GM23338 (cell line): ENCODE results near the gene IMMP2L. TPM values are rescaled to one million over a fixed set of nuclear protein-coding genes. Genes with fewer than 3 reads are reported as not detected.

Source experiments
- ATAC-seq: fragments of 200-7000 bp; cut with Tn5 transposase; 3 replicates; pipeline ENCODE4 v1.9.1; 2020
- DNase-seq: peaks from one replicate; pipeline ENCODE4 v3.0.0-alpha.2; 2015; ENCODE audit warnings: low spot score
- H2AFZ ChIP-seq: fragments of 200-600 bp; sonication (generic); 2 replicates; pipeline ENCODE4 v1.8.0; 2016; ENCODE audit warnings: antibody characterized with exemption, mild to moderate bottlenecking, moderate library complexity
- H3F3A ChIP-seq: fragments of 200-600 bp; sonication (generic); replicated peaks from 2 replicates; pipeline ENCODE4 v1.8.0; 2017; ENCODE audit warnings: antibody characterized with exemption, mixed run types, low read depth
- H3K27ac ChIP-seq: fragments of 200-600 bp; sonication (generic); 2 replicates; pipeline ENCODE4 v1.6.1; 2016; ENCODE audit warnings: low read depth
- H3K27me3 ChIP-seq: fragments of 200-600 bp; sonication (generic); 2 replicates; pipeline ENCODE4 v1.8.0; 2016; ENCODE audit warnings: mild to moderate bottlenecking, mixed run types, moderate library complexity; ENCODE audit not compliant: insufficient read depth
- H3K36me3 ChIP-seq: fragments of 200-600 bp; sonication (generic); 2 replicates; pipeline ENCODE4 v1.8.0; 2016; ENCODE audit warnings: mild to moderate bottlenecking; ENCODE audit not compliant: insufficient read depth
- H3K4me1 ChIP-seq: fragments of 200-600 bp; sonication (generic); 2 replicates; pipeline ENCODE4 v1.8.0; 2016; ENCODE audit warnings: mild to moderate bottlenecking, moderate library complexity; ENCODE audit not compliant: insufficient read depth
- H3K4me2 ChIP-seq: fragments of 200-600 bp; sonication (generic); 2 replicates; pipeline ENCODE4 v1.7.1; 2017; ENCODE audit warnings: mixed run types
- H3K4me3 ChIP-seq: fragments of 200-600 bp; sonication (generic); 2 replicates; pipeline ENCODE4 v1.6.1; 2016; ENCODE audit warnings: mixed run types
- H3K79me2 ChIP-seq: fragments of 200-600 bp; sonication (generic); replicated peaks from 2 replicates; pipeline ENCODE4 v1.8.0; 2017; ENCODE audit warnings: mild to moderate bottlenecking; ENCODE audit not compliant: insufficient read depth
- H3K9me2 ChIP-seq: fragments of 200-600 bp; sonication (generic); 2 replicates; pipeline ENCODE4 v1.8.0; 2017; ENCODE audit not compliant: insufficient read depth
- H4K20me1 ChIP-seq: fragments of 200-600 bp; sonication (generic); replicated peaks from 2 replicates; pipeline ENCODE4 v1.8.0; 2017; ENCODE audit warnings: mild to moderate bottlenecking; ENCODE audit not compliant: insufficient read depth
- H3K27ac Mint-ChIP-seq: 2 replicates; pipeline ENCODE4 v1.8.0; 2020; ENCODE audit warnings: inconsistent platforms, mild to moderate bottlenecking, moderate library complexity, mixed read lengths
- H3K27me3 Mint-ChIP-seq: 3 replicates; pipeline ENCODE4 v1.8.0; 2022; ENCODE audit warnings: low read depth, mild to moderate bottlenecking, moderate library complexity, mixed read lengths, inconsistent platforms; ENCODE audit not compliant: insufficient read depth, poor library complexity
- H3K36me3 Mint-ChIP-seq: 3 replicates; pipeline ENCODE4 v1.8.0; 2021; ENCODE audit warnings: low read depth, mild to moderate bottlenecking, inconsistent platforms, moderate library complexity, mixed read lengths
- H3K4me1 Mint-ChIP-seq: 3 replicates; pipeline ENCODE4 v1.8.0; 2020; ENCODE audit warnings: mild to moderate bottlenecking, inconsistent platforms, mixed read lengths
- H3K4me3 Mint-ChIP-seq: 3 replicates; pipeline ENCODE4 v1.8.0; 2021; ENCODE audit warnings: moderate library complexity, mild to moderate bottlenecking, inconsistent platforms, mixed read lengths
- H3K9me3 Mint-ChIP-seq: 3 replicates; pipeline ENCODE4 v1.8.0; 2020; ENCODE audit warnings: moderate library complexity, mild to moderate bottlenecking, inconsistent platforms, mixed read lengths
- CREB1 ChIP-seq: fragments of 250-450 bp; sonication (Bioruptor Pico); IDR thresholded peaks from 2 replicates; pipeline ENCODE4 v1.5.0; 2020; ENCODE audit warnings: low read depth, mild to moderate bottlenecking, moderate library complexity
- EZH2 ChIP-seq: fragments of 200-600 bp; sonication (generic); IDR thresholded peaks from one replicate; pipeline ENCODE4 v1.8.0; 2017; ENCODE audit warnings: antibody characterized with exemption, mild to moderate bottlenecking, low read depth; ENCODE audit not compliant: unreplicated experiment
- EZH2phosphoT487 ChIP-seq: fragments of 200-600 bp; sonication (generic); IDR thresholded peaks from one replicate; pipeline ENCODE4 v1.8.1; 2018; ENCODE audit warnings: antibody characterized with exemption; ENCODE audit not compliant: unreplicated experiment
- JUNB ChIP-seq: IDR thresholded peaks from one replicate; pipeline ENCODE4 v1.6.1; 2016; ENCODE audit warnings: antibody characterized with exemption; ENCODE audit not compliant: unreplicated experiment
- NANOG ChIP-seq: IDR thresholded peaks from 2 replicates; pipeline ENCODE4 v1.6.1; 2016; ENCODE audit warnings: antibody characterized with exemption, borderline replicate concordance
- STAT1 ChIP-seq: IDR thresholded peaks from one replicate; pipeline ENCODE4 v1.6.1; 2016; ENCODE audit warnings: antibody characterized with exemption; ENCODE audit not compliant: unreplicated experiment
- ZNF114 ChIP-seq: fragments of 250-450 bp; sonication (Bioruptor Pico); IDR thresholded peaks from 2 replicates; pipeline ENCODE4 v1.5.0; 2020; ENCODE audit warnings: mild to moderate bottlenecking, moderate library complexity
- ZNF331 ChIP-seq: fragments of 250-450 bp; sonication (Bioruptor Pico); IDR thresholded peaks from 2 replicates; pipeline ENCODE4 v1.5.0; 2020; ENCODE audit warnings: low read depth, mild to moderate bottlenecking, moderate library complexity
- polyA plus RNA-seq: library from polyadenylated mRNA; unstranded; fragments of >200 nt; fragmentation: Nextera tagmentation; extraction: Ambion mirVana; gene quantifications from 2 replicates; pipeline ENCODE4 v1.2.1, GENCODE V29; 2016
- total RNA-seq: library from RNA; depleted of rRNA; stranded (reverse); fragments of >200 nt; shearing (Covaris generic); gene quantifications from 2 replicates; pipeline ENCODE4 v1.2.3, GENCODE V29; 2014
- TF ChIP-seq, protein P1 (sequence below): fragments of 250-450 bp; sonication (Bioruptor Pico); IDR thresholded peaks from 2 replicates; pipeline ENCODE4 v1.5.0; 2020; ENCODE audit warnings: mild to moderate bottlenecking, moderate library complexity
- TF ChIP-seq, protein P2 (sequence below), 2 experiments: fragments of 200-600 bp in 1 of 2; sonication (generic) in 1 of 2; conservative IDR thresholded peaks; 2 replicates each; pipeline versions ENCODE4 v1.5.1 to v1.6.1; 2016 to 2017; ENCODE audit warnings: antibody characterized with exemption in 2 of 2, low read depth in 2 of 2, mild to moderate bottlenecking in 2 of 2, moderate library complexity in 1 of 2
- TF ChIP-seq, protein P3 (sequence below): IDR thresholded peaks from 2 replicates; pipeline ENCODE4 v1.6.1; 2016; ENCODE audit warnings: antibody characterized with exemption
- TF ChIP-seq, protein P4 (sequence below): IDR thresholded peaks from one replicate; pipeline ENCODE4 v1.6.1; 2018; ENCODE audit warnings: antibody characterized with exemption; ENCODE audit not compliant: unreplicated experiment

IMMP2L gene
- total and polyA plus RNA-seq, 2 experiments from 2014 or later: 7.3 to 14.0 TPM

DNA sequence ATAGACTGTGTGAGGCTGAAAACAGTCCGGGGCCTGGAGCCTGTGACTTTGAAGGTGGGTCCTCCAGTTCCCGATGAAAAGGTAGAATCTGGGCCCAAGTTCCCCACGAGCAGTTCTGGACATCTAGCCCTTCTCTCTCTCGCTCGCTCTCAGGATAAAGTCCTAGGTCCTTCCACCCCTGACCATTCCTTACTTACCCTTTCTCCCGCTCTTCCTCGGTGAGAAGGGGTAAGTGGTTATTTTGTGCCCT, 713 bp downstream of the IMMP2L start:
- TF ChIP-seq EZH2phosphoT487: no peak
- TF ChIP-seq, protein P1, sequence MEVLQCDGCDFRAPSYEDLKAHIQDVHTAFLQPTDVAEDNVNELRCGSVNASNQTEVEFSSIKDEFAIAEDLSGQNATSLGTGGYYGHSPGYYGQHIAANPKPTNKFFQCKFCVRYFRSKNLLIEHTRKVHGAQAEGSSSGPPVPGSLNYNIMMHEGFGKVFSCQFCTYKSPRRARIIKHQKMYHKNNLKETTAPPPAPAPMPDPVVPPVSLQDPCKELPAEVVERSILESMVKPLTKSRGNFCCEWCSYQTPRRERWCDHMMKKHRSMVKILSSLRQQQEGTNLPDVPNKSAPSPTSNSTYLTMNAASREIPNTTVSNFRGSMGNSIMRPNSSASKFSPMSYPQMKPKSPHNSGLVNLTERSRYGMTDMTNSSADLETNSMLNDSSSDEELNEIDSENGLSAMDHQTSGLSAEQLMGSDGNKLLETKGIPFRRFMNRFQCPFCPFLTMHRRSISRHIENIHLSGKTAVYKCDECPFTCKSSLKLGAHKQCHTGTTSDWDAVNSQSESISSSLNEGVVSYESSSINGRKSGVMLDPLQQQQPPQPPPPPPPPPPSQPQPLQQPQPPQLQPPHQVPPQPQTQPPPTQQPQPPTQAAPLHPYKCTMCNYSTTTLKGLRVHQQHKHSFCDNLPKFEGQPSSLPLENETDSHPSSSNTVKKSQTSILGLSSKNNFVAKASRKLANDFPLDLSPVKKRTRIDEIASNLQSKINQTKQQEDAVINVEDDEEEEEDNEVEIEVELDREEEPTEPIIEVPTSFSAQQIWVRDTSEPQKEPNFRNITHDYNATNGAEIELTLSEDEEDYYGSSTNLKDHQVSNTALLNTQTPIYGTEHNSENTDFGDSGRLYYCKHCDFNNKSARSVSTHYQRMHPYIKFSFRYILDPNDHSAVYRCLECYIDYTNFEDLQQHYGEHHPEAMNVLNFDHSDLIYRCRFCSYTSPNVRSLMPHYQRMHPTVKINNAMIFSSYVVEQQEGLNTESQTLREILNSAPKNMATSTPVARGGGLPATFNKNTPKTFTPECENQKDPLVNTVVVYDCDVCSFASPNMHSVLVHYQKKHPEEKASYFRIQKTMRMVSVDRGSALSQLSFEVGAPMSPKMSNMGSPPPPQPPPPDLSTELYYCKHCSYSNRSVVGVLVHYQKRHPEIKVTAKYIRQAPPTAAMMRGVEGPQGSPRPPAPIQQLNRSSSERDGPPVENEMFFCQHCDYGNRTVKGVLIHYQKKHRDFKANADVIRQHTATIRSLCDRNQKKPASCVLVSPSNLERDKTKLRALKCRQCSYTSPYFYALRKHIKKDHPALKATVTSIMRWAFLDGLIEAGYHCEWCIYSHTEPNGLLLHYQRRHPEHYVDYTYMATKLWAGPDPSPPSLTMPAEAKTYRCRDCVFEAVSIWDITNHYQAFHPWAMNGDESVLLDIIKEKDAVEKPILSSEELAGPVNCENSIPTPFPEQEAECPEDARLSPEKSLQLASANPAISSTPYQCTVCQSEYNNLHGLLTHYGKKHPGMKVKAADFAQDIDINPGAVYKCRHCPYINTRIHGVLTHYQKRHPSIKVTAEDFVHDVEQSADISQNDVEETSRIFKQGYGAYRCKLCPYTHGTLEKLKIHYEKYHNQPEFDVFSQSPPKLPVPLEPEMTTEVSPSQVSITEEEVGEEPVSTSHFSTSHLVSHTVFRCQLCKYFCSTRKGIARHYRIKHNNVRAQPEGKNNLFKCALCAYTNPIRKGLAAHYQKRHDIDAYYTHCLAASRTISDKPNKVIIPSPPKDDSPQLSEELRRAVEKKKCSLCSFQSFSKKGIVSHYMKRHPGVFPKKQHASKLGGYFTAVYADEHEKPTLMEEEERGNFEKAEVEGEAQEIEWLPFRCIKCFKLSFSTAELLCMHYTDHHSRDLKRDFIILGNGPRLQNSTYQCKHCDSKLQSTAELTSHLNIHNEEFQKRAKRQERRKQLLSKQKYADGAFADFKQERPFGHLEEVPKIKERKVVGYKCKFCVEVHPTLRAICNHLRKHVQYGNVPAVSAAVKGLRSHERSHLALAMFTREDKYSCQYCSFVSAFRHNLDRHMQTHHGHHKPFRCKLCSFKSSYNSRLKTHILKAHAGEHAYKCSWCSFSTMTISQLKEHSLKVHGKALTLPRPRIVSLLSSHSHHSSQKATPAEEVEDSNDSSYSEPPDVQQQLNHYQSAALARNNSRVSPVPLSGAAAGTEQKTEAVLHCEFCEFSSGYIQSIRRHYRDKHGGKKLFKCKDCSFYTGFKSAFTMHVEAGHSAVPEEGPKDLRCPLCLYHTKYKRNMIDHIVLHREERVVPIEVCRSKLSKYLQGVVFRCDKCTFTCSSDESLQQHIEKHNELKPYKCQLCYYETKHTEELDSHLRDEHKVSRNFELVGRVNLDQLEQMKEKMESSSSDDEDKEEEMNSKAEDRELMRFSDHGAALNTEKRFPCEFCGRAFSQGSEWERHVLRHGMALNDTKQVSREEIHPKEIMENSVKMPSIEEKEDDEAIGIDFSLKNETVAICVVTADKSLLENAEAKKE (CRISPR knock-in tag): no peak
- TF ChIP-seq, protein P2, sequence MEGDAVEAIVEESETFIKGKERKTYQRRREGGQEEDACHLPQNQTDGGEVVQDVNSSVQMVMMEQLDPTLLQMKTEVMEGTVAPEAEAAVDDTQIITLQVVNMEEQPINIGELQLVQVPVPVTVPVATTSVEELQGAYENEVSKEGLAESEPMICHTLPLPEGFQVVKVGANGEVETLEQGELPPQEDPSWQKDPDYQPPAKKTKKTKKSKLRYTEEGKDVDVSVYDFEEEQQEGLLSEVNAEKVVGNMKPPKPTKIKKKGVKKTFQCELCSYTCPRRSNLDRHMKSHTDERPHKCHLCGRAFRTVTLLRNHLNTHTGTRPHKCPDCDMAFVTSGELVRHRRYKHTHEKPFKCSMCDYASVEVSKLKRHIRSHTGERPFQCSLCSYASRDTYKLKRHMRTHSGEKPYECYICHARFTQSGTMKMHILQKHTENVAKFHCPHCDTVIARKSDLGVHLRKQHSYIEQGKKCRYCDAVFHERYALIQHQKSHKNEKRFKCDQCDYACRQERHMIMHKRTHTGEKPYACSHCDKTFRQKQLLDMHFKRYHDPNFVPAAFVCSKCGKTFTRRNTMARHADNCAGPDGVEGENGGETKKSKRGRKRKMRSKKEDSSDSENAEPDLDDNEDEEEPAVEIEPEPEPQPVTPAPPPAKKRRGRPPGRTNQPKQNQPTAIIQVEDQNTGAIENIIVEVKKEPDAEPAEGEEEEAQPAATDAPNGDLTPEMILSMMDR (conservative IDR thresholded peaks at IDR 0.05; ENCODE audit: low read depth in 2 of 2): no peak
- TF ChIP-seq NANOG: no peak
- no peak for TF ChIP-seq ZNF331 (CRISPR knock-in tag)
- TF ChIP-seq, protein P3, sequence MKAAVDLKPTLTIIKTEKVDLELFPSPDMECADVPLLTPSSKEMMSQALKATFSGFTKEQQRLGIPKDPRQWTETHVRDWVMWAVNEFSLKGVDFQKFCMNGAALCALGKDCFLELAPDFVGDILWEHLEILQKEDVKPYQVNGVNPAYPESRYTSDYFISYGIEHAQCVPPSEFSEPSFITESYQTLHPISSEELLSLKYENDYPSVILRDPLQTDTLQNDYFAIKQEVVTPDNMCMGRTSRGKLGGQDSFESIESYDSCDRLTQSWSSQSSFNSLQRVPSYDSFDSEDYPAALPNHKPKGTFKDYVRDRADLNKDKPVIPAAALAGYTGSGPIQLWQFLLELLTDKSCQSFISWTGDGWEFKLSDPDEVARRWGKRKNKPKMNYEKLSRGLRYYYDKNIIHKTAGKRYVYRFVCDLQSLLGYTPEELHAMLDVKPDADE: no peak
- no peak for TF ChIP-seq ZNF114
- no peak for TF ChIP-seq STAT1
- TF ChIP-seq EZH2: no peak
- TF ChIP-seq JUNB: no peak
- TF ChIP-seq, protein P4, sequence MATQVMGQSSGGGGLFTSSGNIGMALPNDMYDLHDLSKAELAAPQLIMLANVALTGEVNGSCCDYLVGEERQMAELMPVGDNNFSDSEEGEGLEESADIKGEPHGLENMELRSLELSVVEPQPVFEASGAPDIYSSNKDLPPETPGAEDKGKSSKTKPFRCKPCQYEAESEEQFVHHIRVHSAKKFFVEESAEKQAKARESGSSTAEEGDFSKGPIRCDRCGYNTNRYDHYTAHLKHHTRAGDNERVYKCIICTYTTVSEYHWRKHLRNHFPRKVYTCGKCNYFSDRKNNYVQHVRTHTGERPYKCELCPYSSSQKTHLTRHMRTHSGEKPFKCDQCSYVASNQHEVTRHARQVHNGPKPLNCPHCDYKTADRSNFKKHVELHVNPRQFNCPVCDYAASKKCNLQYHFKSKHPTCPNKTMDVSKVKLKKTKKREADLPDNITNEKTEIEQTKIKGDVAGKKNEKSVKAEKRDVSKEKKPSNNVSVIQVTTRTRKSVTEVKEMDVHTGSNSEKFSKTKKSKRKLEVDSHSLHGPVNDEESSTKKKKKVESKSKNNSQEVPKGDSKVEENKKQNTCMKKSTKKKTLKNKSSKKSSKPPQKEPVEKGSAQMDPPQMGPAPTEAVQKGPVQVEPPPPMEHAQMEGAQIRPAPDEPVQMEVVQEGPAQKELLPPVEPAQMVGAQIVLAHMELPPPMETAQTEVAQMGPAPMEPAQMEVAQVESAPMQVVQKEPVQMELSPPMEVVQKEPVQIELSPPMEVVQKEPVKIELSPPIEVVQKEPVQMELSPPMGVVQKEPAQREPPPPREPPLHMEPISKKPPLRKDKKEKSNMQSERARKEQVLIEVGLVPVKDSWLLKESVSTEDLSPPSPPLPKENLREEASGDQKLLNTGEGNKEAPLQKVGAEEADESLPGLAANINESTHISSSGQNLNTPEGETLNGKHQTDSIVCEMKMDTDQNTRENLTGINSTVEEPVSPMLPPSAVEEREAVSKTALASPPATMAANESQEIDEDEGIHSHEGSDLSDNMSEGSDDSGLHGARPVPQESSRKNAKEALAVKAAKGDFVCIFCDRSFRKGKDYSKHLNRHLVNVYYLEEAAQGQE: no peak
- TF ChIP-seq CREB1 (CRISPR knock-in tag): no peak
- Histone ChIP-seq H3K4me2 (peak overlapping the region; percentile 88), H4K20me1 (no peaks in the 10 kb centered on the region), H3K9me2 (no peaks in the 10 kb centered on the region), H3K36me3 (no peaks in the 10 kb centered on the region; the same call in 1 of the 2 replicates), H3K4me1 (peaks cover 6% of the 10 kb centered on the region), H3K27ac (peak overlapping the region; percentile 45), H3K27me3 (no peaks in the 10 kb centered on the region), H2AFZ (no peak overlapping the region), H3F3A (no peaks in the 10 kb centered on the region), H3K79me2 (0 out of 2 replicates have a peak, but pooled peaks cover 7% of the 10 kb centered on the region), H3K4me3 (peak overlapping the region; percentile 66)
- peaks cover 20% of the 10 kb centered on the region; the same call in 2 of the 3 replicates for H3K4me1 Mint-ChIP-seq
- ATAC-seq (peak; percentile 15), DNase-seq (no peak)
- peaks cover 2% of the 10 kb centered on the region; the same call in 2 of the 3 replicates for H3K9me3 Mint-ChIP-seq
- H3K27me3 Mint-ChIP-seq: peaks cover 3% of the 10 kb centered on the region
- peaks cover 14% of the 10 kb centered on the region for H3K36me3 Mint-ChIP-seq
- H3K4me3 Mint-ChIP-seq: peak overlapping the region; percentile 90
- H3K27ac Mint-ChIP-seq: peak overlapping the region; percentile 90
